Measurements from ENCODE around the gene GHITM. TPM values are rescaled to one million over a fixed set of nuclear protein-coding genes. Genes with fewer than 3 reads are reported as not detected.
"Not testable (repeated sequence)": the region's sequence is repeated elsewhere in the genome, so short reads cannot be mapped to it uniquely, and the experiment has no call there.

Gene GHITM
- total RNA-seq, 5 donors from 2014 or later (not counting 1 experiment from before 2014, with no cell fraction given) = 68.6 to 84.9 (median 83.8) TPM

DNA sequence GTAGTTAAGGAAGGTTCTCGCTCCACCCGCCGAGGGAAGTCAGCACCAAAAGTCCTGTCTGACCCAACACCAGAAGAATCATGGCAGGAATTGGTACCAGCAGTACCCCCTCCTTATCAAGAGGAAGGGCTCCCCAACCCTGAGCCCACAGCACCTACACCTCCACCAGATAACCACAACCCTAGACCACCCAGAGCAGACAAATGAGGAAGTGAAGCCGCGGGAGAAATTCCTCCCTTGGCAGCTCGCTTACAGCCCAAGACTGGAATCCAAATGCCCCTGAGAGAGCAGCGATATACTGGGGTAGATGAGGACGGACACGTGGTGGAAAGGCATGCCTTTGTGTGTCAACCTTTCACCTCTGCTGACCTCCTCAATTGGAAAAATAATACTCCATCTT lies 29.5 kb upstream of the GHITM start:
- ATAC-seq (replicated peaks in 1 of 4); H3K4me3 ChIP-seq (ENCODE audit: control insufficient read depth in 1 of 2, extremely low read depth in 1 of 2, low read length in 1 of 2); H3K27ac ChIP-seq (ENCODE audit: low read length); H3K4me1 Mint-ChIP-seq; H3K9me3 Mint-ChIP-seq; DNase-seq; H3K9me3 ChIP-seq; H3K36me3 Mint-ChIP-seq; CTCF ChIA-PET; H3K27ac Mint-ChIP-seq; H3K4me3 Mint-ChIP-seq; H3K4me1 ChIP-seq (ENCODE audit: control insufficient read depth in 1 of 2, extremely low read depth in 1 of 2, insufficient read depth in 2 of 2, low read length in 2 of 2); POLR2A ChIA-PET; H3K36me3 ChIP-seq (ENCODE audit: control insufficient read depth in 2 of 2, extremely low read depth in 1 of 2, insufficient read depth in 1 of 2, low read length in 1 of 2); H3K27me3 ChIP-seq (replicated peaks in 1 of 2; ENCODE audit: control insufficient read depth in 2 of 2, extremely low read depth in 1 of 2, insufficient read depth in 2 of 2, low read length in 1 of 2): not testable (repeated sequence)
- H3K27me3 Mint-ChIP-seq = peaks cover 4 to 22% of the 10 kb centered on the region in 2 donors
- WGBS (ENCODE audit: insufficient coverage) = no CpG with 5 or more reads among the region's 9 CpGs

DNA sequence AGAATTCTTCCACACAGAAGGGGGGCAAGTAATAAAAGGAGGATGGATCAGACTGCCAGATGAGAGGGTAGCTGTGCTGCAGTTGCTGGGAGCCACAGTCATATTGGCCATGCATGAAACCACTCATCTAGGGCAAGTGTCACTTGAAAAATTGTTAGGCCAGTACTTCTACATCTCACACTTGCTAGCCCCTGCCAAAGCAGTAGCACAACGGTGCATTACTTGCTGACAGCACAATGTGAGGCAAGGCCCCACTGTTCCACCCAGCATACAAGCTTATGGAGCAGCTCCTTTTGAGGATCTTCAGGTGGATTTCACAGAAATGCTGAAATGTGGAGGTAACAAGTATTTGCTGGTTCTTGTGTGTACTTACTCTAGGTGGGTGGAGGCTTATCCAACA lies 25.8 kb upstream of the GHITM start:
- peaks cover 15 to 23% of the 10 kb centered on the region in 2 donors for H3K27me3 Mint-ChIP-seq
- H3K4me3 Mint-ChIP-seq; DNase-seq; H3K9me3 ChIP-seq; H3K36me3 ChIP-seq (ENCODE audit: control insufficient read depth in 2 of 2, extremely low read depth in 1 of 2, insufficient read depth in 1 of 2, low read length in 1 of 2); H3K36me3 Mint-ChIP-seq; H3K4me1 ChIP-seq (ENCODE audit: control insufficient read depth in 1 of 2, extremely low read depth in 1 of 2, insufficient read depth in 2 of 2, low read length in 2 of 2); H3K4me3 ChIP-seq (ENCODE audit: control insufficient read depth in 1 of 2, extremely low read depth in 1 of 2, low read length in 1 of 2); ATAC-seq (replicated peaks in 1 of 4); H3K27ac ChIP-seq (ENCODE audit: low read length); H3K9me3 Mint-ChIP-seq; H3K27ac Mint-ChIP-seq; H3K27me3 ChIP-seq (replicated peaks in 1 of 2; ENCODE audit: control insufficient read depth in 2 of 2, extremely low read depth in 1 of 2, insufficient read depth in 2 of 2, low read length in 1 of 2); H3K4me1 Mint-ChIP-seq; CTCF ChIA-PET: not testable (repeated sequence)
- POLR2A ChIA-PET = interaction anchor here in 1 of 2 donors (1.0 kb wide), 1 partner anchor 11 kb away, joined by 3 read pairs; no protein-coding TSS in a partner anchor
- no CpG with 5 or more reads among the region's 1 CpG for WGBS (ENCODE audit: insufficient coverage)

- ATAC-seq (replicated peaks in 1 of 4) (no peak), DNase-seq (no peak)
- 100% methylated on average over 1 of the region's 13 CpGs for WGBS (ENCODE audit: insufficient coverage)
- Mint-ChIP-seq H3K9me3 (no peaks in the 10 kb centered on the region), H3K36me3 (no peaks in the 10 kb centered on the region), H3K27me3 (peaks cover 19 to 27% of the 10 kb centered on the region in 2 donors), H3K4me1 (no peaks in the 10 kb centered on the region), H3K4me3 (no peak overlapping the region), H3K27ac (no peak overlapping the region)
- H3K4me3 ChIP-seq (ENCODE audit: control insufficient read depth in 1 of 2, extremely low read depth in 1 of 2, low read length in 1 of 2) = no peak overlapping the region
- no peaks in the 10 kb centered on the region for H3K9me3 ChIP-seq
- no peak overlapping the region for H3K27ac ChIP-seq (ENCODE audit: low read length)
- ChIA-PET CTCF (no interaction called here), POLR2A (no interaction called here)
- H3K36me3 ChIP-seq (ENCODE audit: control insufficient read depth in 2 of 2, extremely low read depth in 1 of 2, insufficient read depth in 1 of 2, low read length in 1 of 2) = no peaks in the 10 kb centered on the region
- no peaks in the 10 kb centered on the region for H3K4me1 ChIP-seq (ENCODE audit: control insufficient read depth in 1 of 2, extremely low read depth in 1 of 2, insufficient read depth in 2 of 2, low read length in 2 of 2)
- no peaks in the 10 kb centered on the region for H3K27me3 ChIP-seq (replicated peaks in 1 of 2; ENCODE audit: control insufficient read depth in 2 of 2, extremely low read depth in 1 of 2, insufficient read depth in 2 of 2, low read length in 1 of 2)
Measured at GRCh38 chr10:84114088-84114667, 25.1 kb upstream of the GHITM start.

- H3K27me3 ChIP-seq (replicated peaks in 1 of 2; ENCODE audit: control insufficient read depth in 2 of 2, extremely low read depth in 1 of 2, insufficient read depth in 2 of 2, low read length in 1 of 2); ATAC-seq (replicated peaks in 1 of 4); H3K4me1 ChIP-seq (ENCODE audit: control insufficient read depth in 1 of 2, extremely low read depth in 1 of 2, insufficient read depth in 2 of 2, low read length in 2 of 2); H3K4me1 Mint-ChIP-seq; H3K9me3 ChIP-seq; H3K4me3 Mint-ChIP-seq; H3K36me3 ChIP-seq (ENCODE audit: control insufficient read depth in 2 of 2, extremely low read depth in 1 of 2, insufficient read depth in 1 of 2, low read length in 1 of 2); H3K9me3 Mint-ChIP-seq; POLR2A ChIA-PET; H3K36me3 Mint-ChIP-seq; H3K27ac ChIP-seq (ENCODE audit: low read length); DNase-seq; H3K27ac Mint-ChIP-seq; H3K4me3 ChIP-seq (ENCODE audit: control insufficient read depth in 1 of 2, extremely low read depth in 1 of 2, low read length in 1 of 2); CTCF ChIA-PET: not testable (repeated sequence)
- WGBS (ENCODE audit: insufficient coverage) = 83% methylated on average over 1 of the region's 2 CpGs
- H3K27me3 Mint-ChIP-seq = peaks cover 17 to 19% of the 10 kb centered on the region in 2 donors
Measured at GRCh38 chr10:84117204-84117603, 22.1 kb upstream of the GHITM start.

DNA sequence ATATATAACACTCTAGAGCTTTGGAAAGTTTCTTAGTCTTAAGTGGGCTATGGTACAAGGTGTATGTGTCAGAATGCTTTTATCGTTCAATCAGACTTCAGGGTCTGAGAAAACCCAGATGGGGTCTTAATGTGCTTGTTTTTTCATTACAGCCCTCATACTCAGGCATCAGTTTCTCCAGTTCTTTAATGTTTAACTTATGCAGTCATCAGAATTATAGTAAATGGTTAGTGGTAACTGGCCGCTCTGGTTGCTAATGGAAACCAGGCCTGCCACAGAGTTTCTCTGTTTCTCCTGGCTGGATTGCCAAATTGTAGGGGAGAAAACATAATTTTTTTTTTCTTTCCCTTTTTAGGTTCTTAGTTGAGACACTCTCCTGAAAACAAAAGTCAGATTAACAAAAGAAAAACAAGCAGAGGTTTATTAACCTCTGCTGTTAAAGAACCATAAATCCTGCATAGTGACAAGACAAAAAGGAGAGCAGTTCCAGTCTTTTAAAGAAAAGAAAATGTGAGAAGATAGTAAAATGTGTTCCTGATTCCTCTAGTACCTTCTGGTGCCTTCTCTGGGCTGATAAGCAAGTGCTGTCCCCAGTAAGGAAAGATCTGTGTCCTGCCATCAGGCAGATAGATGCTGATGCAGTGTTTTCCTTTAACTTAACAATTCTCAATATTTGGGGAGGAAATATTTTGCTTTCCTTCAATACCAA lies 21.5 kb upstream of the GHITM start:
- Histone ChIP-seq H3K27ac (ENCODE audit: low read length) (no peak overlapping the region), H3K4me3 (ENCODE audit: control insufficient read depth in 1 of 2, extremely low read depth in 1 of 2, low read length in 1 of 2) (no peak overlapping the region), H3K27me3 (replicated peaks in 1 of 2; ENCODE audit: control insufficient read depth in 2 of 2, extremely low read depth in 1 of 2, insufficient read depth in 2 of 2, low read length in 1 of 2) (no peaks in the 10 kb centered on the region), H3K36me3 (ENCODE audit: control insufficient read depth in 2 of 2, extremely low read depth in 1 of 2, insufficient read depth in 1 of 2, low read length in 1 of 2) (no peaks in the 10 kb centered on the region), H3K9me3 (no peaks in the 10 kb centered on the region), H3K4me1 (ENCODE audit: control insufficient read depth in 1 of 2, extremely low read depth in 1 of 2, insufficient read depth in 2 of 2, low read length in 2 of 2) (no peaks in the 10 kb centered on the region)
- Mint-ChIP-seq H3K4me3 (no peak overlapping the region), H3K9me3 (no peaks in the 10 kb centered on the region), H3K27ac (no peak overlapping the region), H3K4me1 (no peaks in the 10 kb centered on the region), H3K36me3 (no peaks in the 10 kb centered on the region), H3K27me3 (peaks cover 17 to 19% of the 10 kb centered on the region in 2 donors)
- DNase-seq = no peak
- ATAC-seq (replicated peaks in 1 of 4) = no peak
- no CpG with 5 or more reads among the region's 2 CpGs for WGBS (ENCODE audit: insufficient coverage)
- CTCF ChIA-PET = no interaction called here
- POLR2A ChIA-PET = no interaction called here

GRCh38 chr10:84118395-84119006 lies 20.8 kb upstream of the GHITM start:
- H3K36me3 ChIP-seq (ENCODE audit: control insufficient read depth in 2 of 2, extremely low read depth in 1 of 2, insufficient read depth in 1 of 2, low read length in 1 of 2) = no peaks in the 10 kb centered on the region
- 81% methylated on average over 6 of the region's 12 CpGs for WGBS (ENCODE audit: insufficient coverage)
- Mint-ChIP-seq H3K36me3 (no peaks in the 10 kb centered on the region), H3K4me3 (no peak overlapping the region), H3K9me3 (no peaks in the 10 kb centered on the region), H3K27me3 (peaks cover 17 to 19% of the 10 kb centered on the region in 2 donors), H3K27ac (no peak overlapping the region), H3K4me1 (no peaks in the 10 kb centered on the region)
- POLR2A ChIA-PET = no interaction called here
- DNase-seq (no peak), ATAC-seq (replicated peaks in 1 of 4) (no peak)
- no peak overlapping the region for H3K4me3 ChIP-seq (ENCODE audit: control insufficient read depth in 1 of 2, extremely low read depth in 1 of 2, low read length in 1 of 2)
- H3K27me3 ChIP-seq (replicated peaks in 1 of 2; ENCODE audit: control insufficient read depth in 2 of 2, extremely low read depth in 1 of 2, insufficient read depth in 2 of 2, low read length in 1 of 2) = no peaks in the 10 kb centered on the region
- CTCF ChIA-PET = no interaction called here
- no peak overlapping the region for H3K27ac ChIP-seq (ENCODE audit: low read length)
- H3K4me1 ChIP-seq (ENCODE audit: control insufficient read depth in 1 of 2, extremely low read depth in 1 of 2, insufficient read depth in 2 of 2, low read length in 2 of 2) = no peaks in the 10 kb centered on the region
- no peaks in the 10 kb centered on the region for H3K9me3 ChIP-seq

All from T-cell (primary cell).